B cell (primary cell): ENCODE measurements around the gene MIDN. TPM values are rescaled to one million over a fixed set of nuclear protein-coding genes. Genes with fewer than 3 reads are reported as not detected.

Source experiments
- ATAC-seq: fragments of 200-7000 bp; cut with Tn5 transposase; one replicate; pipeline ENCODE4 v1.10.0; 2021; ENCODE audit warnings: low read depth, mild to moderate bottlenecking, moderate number of reproducible peaks, moderate library complexity
- CTCF ChIA-PET: fragments of 350-600 bp; sonication (Branson Sonifier 250); formaldehyde crosslinking; loops from one replicate; lab custom pipeline; 2021; ENCODE audit warnings: antibody characterized with exemption, inconsistent platforms; lab: Charles Lee
- POLR2A ChIA-PET: fragments of 350-600 bp; sonication (Branson Sonifier 250); formaldehyde crosslinking; loops from one replicate; lab custom pipeline; 2021; ENCODE audit warnings: antibody characterized with exemption; lab: Charles Lee
- DNase-seq: peaks from one replicate; pipeline ENCODE4 v3.0.0; 2013
- H2AFZ ChIP-seq: 2 replicates; pipeline ENCODE4 v1.6.1; 2012; ENCODE audit warnings: mild to moderate bottlenecking, low read depth, low read length; ENCODE audit not compliant: insufficient read depth, poor library complexity, severe bottlenecking
- H3K27ac ChIP-seq, 2 donors: 1 replicate in 1 of 2; 2 replicates in 1 of 2; pipeline ENCODE4 v1.5.1; 2012 to 2013; ENCODE audit warnings: low read length in 2 of 2, mild to moderate bottlenecking in 2 of 2, moderate library complexity in 1 of 2
- H3K27me3 ChIP-seq, 4 experiments: fragments of 200-600 bp in 1 of 4; sonication (generic) in 1 of 4; replicated peaks in 1 of 4; 1 replicate in 2 of 4; 2 replicates in 2 of 4; pipeline versions ENCODE4 v1.6.1 to v1.7.0; 2013 to 2016; ENCODE audit warnings: low read length in 3 of 4, mild to moderate bottlenecking in 2 of 4, mixed read lengths in 1 of 4, moderate library complexity in 1 of 4; ENCODE audit not compliant: insufficient read depth in 4 of 4, control insufficient read depth in 3 of 4; ENCODE audit errors: control extremely low read depth in 1 of 4
- H3K36me3 ChIP-seq, 2 experiments: replicated peaks in 1 of 2; 1 replicate in 1 of 2; 2 replicates in 1 of 2; pipeline versions ENCODE4 v1.6.1 to v1.7.1; 2013; ENCODE audit warnings: low read length in 1 of 2; ENCODE audit not compliant: insufficient read depth in 2 of 2, control insufficient read depth in 1 of 2; ENCODE audit errors: control extremely low read depth in 1 of 2, extremely low read depth in 1 of 2
- H3K4me1 ChIP-seq, 2 donors: fragments of 200-600 bp in 1 of 2; sonication (generic) in 1 of 2; 1 replicate in 1 of 2; 2 replicates in 1 of 2; pipeline versions ENCODE4 v1.5.1 to v1.6.1; 2013 to 2017; ENCODE audit warnings: low read length in 2 of 2; ENCODE audit not compliant: control insufficient read depth in 2 of 2, insufficient read depth in 2 of 2
- H3K4me2 ChIP-seq: replicated peaks from 2 replicates; pipeline ENCODE3; 2012; ENCODE audit warnings: mild to moderate bottlenecking, low read depth, low read length; ENCODE audit not compliant: poor library complexity, severe bottlenecking
- H3K4me3 ChIP-seq, 5 experiments: fragments of 200-600 bp in 1 of 5; sonication (generic) in 1 of 5; 1 replicate in 3 of 5; 2 replicates in 2 of 5; pipeline versions ENCODE4 v1.5.1 to v1.7.0; 2011 to 2016; ENCODE audit warnings: low read length in 4 of 5, mild to moderate bottlenecking in 4 of 5, low read depth in 2 of 5, control low read depth in 1 of 5, moderate library complexity in 1 of 5; ENCODE audit not compliant: insufficient read depth in 1 of 5; ENCODE audit errors: control extremely low read depth in 1 of 5, extremely low read depth in 1 of 5
- H3K79me2 ChIP-seq: fragments of 200-600 bp; sonication (generic); one replicate; pipeline ENCODE4 v1.6.0; 2016; ENCODE audit warnings: low read length; ENCODE audit not compliant: control insufficient read depth, insufficient read depth
- H3K9ac ChIP-seq: fragments of 200-600 bp; sonication (generic); 2 replicates; pipeline ENCODE4 v1.6.1; 2017; ENCODE audit warnings: mild to moderate bottlenecking, low read length, moderate library complexity
- H3K9me3 ChIP-seq, 3 donors: one replicate each; pipeline versions ENCODE4 v1.6.1 to v1.7.1; 2013; ENCODE audit warnings: low read length in 2 of 3; ENCODE audit not compliant: control insufficient read depth in 2 of 3, insufficient read depth in 1 of 3; ENCODE audit errors: control extremely low read depth in 1 of 3
- H4K20me1 ChIP-seq: 2 replicates; pipeline ENCODE4 v1.6.0; 2012; ENCODE audit warnings: mild to moderate bottlenecking, low read length; ENCODE audit not compliant: insufficient read depth, control insufficient read depth, poor library complexity, severe bottlenecking
- H3K27ac Mint-ChIP-seq: one replicate; pipeline ENCODE4 v1.8.0; 2021; ENCODE audit warnings: mixed read lengths
- H3K27me3 Mint-ChIP-seq: one replicate; pipeline ENCODE4 v1.8.0; 2021; ENCODE audit warnings: mixed read lengths
- H3K4me1 Mint-ChIP-seq: one replicate; pipeline ENCODE4 v1.8.0; 2021; ENCODE audit warnings: mixed read lengths
- H3K4me3 Mint-ChIP-seq: one replicate; pipeline ENCODE4 v1.8.0; 2021; ENCODE audit warnings: mixed read lengths
- H3K9me3 Mint-ChIP-seq: one replicate; pipeline ENCODE4 v1.8.0; 2022; ENCODE audit warnings: mixed read lengths; ENCODE audit not compliant: insufficient read depth
- EZH2 ChIP-seq: IDR thresholded peaks from 2 replicates; pipeline ENCODE4 v1.6.1; 2012; ENCODE audit warnings: borderline replicate concordance, low read depth, mild to moderate bottlenecking, moderate library complexity, low read length; ENCODE audit not compliant: insufficient read depth, poor library complexity, severe bottlenecking
- WGBS: methylation state at CpG from one replicate; pipeline ENCODE4 v1.1.5; 2013; ENCODE audit warnings: missing lambda C conversion rate; ENCODE audit not compliant: insufficient coverage; 5-methylcytosine and 5-hydroxymethylcytosine counted together
- intact Hi-C: fragments of 100-400 bp; cut with micrococcal nuclease; formaldehyde crosslinking; loops from one replicate; pipeline ENCODE4 v1.10.0; 2022
- polyA plus RNA-seq: library from polyadenylated mRNA; depleted of rRNA; stranded (reverse); fragments of >200 nt; gene quantifications from 2 replicates; pipeline ENCODE4 v1.2.3, GENCODE V29; 2012
- total RNA-seq, 2 donors: library from RNA; stranded (reverse); fragments of 120-200 nt in 1 of 2; gene quantifications; 1 replicate in 1 of 2; 2 replicates in 1 of 2; pipeline versions ENCODE4 v1.2.3 to v1.2.4, GENCODE V29; 2013 to 2022
- TF ChIP-seq, protein P1 (sequence below): fragments of 200-600 bp; IDR thresholded peaks from one replicate; pipeline ENCODE4 v1.8.0; 2022; ENCODE audit warnings: antibody characterized with exemption, mild to moderate bottlenecking

The MIDN gene
- total and polyA plus RNA-seq, 2 donors (not counting 1 experiment from before 2014, with no cell fraction given): 98.5 to 156 TPM

DNA sequence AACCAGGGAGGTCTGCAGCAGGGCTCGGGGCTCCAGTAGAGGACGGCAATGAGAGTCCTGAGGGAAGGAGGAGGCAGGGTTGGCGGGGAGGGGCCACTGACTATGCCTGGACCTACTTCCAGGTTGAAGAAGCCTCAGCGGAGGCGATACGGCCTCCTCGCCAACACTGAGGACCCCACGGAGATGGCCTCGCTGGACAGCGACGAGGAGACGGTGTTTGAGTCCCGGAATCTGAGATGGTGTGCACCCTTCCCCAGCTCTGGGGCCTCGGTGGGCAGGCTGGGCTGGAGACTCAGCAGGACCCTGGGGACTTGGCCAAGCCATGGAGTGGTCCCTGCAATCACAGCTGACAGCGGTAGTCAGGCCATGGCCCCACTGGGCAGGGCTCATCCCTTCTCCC, 28.7 kb downstream of the MIDN start:
- Histone ChIP-seq H3K36me3 (peaks cover 9 to 45% of the 10 kb centered on the region in 2 experiments), H3K4me2 (peak overlapping the region; percentile 100), H3K79me2 (peaks cover 59% of the 10 kb centered on the region), H2AFZ (no peak overlapping the region), H3K27me3 (no peaks in the 10 kb centered on the region), H3K4me1 (peaks cover 26 to 46% of the 10 kb centered on the region in 2 donors), H4K20me1 (peaks cover 70% of the 10 kb centered on the region), H3K27ac (peak overlapping the region in 1 of 2 donors; percentile 97), H3K4me3 (no peak overlapping the region), H3K9me3 (no peaks in the 10 kb centered on the region), H3K9ac (no peak overlapping the region)
- TF ChIP-seq, protein P1, sequence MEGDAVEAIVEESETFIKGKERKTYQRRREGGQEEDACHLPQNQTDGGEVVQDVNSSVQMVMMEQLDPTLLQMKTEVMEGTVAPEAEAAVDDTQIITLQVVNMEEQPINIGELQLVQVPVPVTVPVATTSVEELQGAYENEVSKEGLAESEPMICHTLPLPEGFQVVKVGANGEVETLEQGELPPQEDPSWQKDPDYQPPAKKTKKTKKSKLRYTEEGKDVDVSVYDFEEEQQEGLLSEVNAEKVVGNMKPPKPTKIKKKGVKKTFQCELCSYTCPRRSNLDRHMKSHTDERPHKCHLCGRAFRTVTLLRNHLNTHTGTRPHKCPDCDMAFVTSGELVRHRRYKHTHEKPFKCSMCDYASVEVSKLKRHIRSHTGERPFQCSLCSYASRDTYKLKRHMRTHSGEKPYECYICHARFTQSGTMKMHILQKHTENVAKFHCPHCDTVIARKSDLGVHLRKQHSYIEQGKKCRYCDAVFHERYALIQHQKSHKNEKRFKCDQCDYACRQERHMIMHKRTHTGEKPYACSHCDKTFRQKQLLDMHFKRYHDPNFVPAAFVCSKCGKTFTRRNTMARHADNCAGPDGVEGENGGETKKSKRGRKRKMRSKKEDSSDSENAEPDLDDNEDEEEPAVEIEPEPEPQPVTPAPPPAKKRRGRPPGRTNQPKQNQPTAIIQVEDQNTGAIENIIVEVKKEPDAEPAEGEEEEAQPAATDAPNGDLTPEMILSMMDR: no peak
- TF ChIP-seq EZH2: no peak
- 97% methylated on average over 14 of the region's 15 CpGs for WGBS
- DNase-seq (peak; percentile 46), ATAC-seq (no peak)
- no peaks in the 10 kb centered on the region for H3K27me3 Mint-ChIP-seq
- intact Hi-C loops: no loop called here
- H3K9me3 Mint-ChIP-seq: no peaks in the 10 kb centered on the region
- peaks cover 34% of the 10 kb centered on the region for H3K4me1 Mint-ChIP-seq
- H3K27ac Mint-ChIP-seq: peak overlapping the region; percentile 94
- ChIA-PET POLR2A (no interaction called here), CTCF (interaction anchor here (0.7 to 1.2 kb wide), 4 partner anchors 11 to 133 kb away, joined by 3 read pairs; no protein-coding TSS in a partner anchor)
- H3K4me3 Mint-ChIP-seq: peak overlapping the region; percentile 89

GRCh38 chr19:1278074-1278473, 29.7 kb downstream of the MIDN start:
- peak overlapping the region; percentile 19 for H3K4me3 Mint-ChIP-seq
- H3K79me2 ChIP-seq: peaks cover 50% of the 10 kb centered on the region

More at GRCh38 chr19:1278074-1278473, 29.7 kb downstream of the MIDN start:
- Histone ChIP-seq H2AFZ (no peak overlapping the region), H4K20me1 (peaks cover 60% of the 10 kb centered on the region), H3K9ac (no peak overlapping the region), H3K9me3 (peaks cover 0 to 2% (median 0%) of the 10 kb centered on the region in 3 donors), H3K27ac (no peak overlapping the region), H3K36me3 (peaks cover 4 to 34% of the 10 kb centered on the region in 2 experiments), H3K27me3 (peaks cover 0 to 3% (median 0%) of the 10 kb centered on the region in 4 experiments), H3K4me1 (peaks cover 21 to 38% of the 10 kb centered on the region in 2 donors), H3K4me2 (no peak overlapping the region), H3K4me3 (no peak overlapping the region)
- Mint-ChIP-seq H3K27me3 (no peaks in the 10 kb centered on the region), H3K9me3 (no peaks in the 10 kb centered on the region), H3K4me1 (peaks cover 26% of the 10 kb centered on the region), H3K27ac (peak overlapping the region; percentile 7)
- ChIA-PET CTCF (interaction anchor here (0.6 to 2.0 kb wide), 6 partner anchors 12 to 166 kb away, joined by 3 to 5 read pairs (median 3); no protein-coding TSS in a partner anchor), POLR2A (interaction anchor here (0.6 to 0.7 kb wide), 2 partner anchors 14 to 1255 kb away, joined by 3 read pairs; no protein-coding TSS in a partner anchor)
- intact Hi-C loops: loop anchor here (2.0 kb wide), 2 partner anchors 67 to 129 kb away; partner anchors contain the start of gene DAZAP1
- DNase-seq (no peak), ATAC-seq (no peak)
- 91% methylated on average over 11 of the region's 12 CpGs for WGBS
- no peak for TF ChIP-seq EZH2
- TF ChIP-seq, protein P1: no peak
